ENCODE data around the gene TBC1D21.

Gene TBC1D21

DNA sequence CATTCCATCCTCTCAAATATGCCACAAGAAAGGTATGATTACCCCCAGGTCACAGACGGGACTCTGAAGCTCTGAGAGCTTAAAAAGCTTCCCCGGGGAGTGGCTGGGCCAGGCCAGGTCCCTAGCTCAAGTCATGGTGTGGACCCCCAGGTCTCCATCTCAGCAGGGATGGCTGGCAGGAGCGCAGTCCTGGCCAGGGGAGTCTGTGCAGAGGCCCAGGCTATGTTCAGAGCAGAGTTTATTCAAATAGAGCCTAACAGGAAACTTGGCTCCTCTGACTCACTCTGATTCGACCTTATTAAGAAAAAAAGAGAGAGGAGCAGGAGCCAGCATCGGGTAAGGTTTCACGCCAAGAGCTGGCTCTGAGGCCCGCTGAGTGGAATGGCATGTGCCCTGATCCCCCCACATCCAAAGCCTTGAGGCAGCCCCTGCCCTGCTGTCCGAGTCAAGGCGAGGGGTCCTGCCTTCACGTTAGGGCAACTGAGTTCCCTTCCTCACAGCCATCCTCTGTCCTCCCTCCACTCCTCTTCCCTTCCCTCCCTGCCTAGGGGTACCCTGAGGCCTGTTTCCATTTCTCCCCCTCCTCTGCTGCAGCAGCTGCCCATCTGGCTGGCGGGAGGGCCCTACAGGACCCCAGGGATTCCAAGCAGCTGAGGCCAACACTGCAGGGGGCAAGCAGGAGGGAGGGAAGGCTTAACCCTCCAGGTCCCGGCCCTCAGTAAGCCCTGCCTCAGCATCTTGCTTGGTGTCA, 51.0 kb downstream of the TBC1D21 start:
- Mint-ChIP-seq H3K27ac (peak overlapping the region; percentile 95), H3K4me1 (peaks cover 61% of the 10 kb centered on the region)
- DNase-seq (ENCODE audit: low spot score in 2 of 2), result peak in 1 of 2 donors; percentile 59

DNA sequence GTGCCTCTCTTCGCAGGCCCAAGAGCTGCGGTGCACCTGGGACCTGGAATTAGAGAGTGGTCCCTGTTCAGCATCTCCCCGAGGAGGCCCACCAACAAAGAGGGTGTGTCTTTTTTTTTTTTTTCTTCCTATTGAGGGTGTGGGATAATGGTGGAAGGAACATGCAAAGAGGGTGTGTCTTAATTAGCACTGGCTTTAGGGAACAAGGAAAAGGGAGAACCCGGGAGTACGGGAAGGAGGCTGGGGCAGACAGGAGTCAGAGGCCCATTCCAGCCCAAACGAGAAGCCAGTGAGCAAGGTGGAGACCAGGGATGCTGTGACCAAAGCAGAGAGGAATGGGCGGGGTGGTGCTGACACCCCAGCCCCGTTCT, 52.5 kb downstream of the TBC1D21 start:
- peak overlapping the region; percentile 95 for H3K27ac Mint-ChIP-seq

More for the DNA sequence above, 51.0 kb downstream of the TBC1D21 start:
- ATAC-seq, result peak; percentile 68
- Mint-ChIP-seq H3K4me3 (peak overlapping the region; percentile 67), H3K36me3 (peaks cover under 1% of the 10 kb centered on the region), H3K9me3 (no peaks in the 10 kb centered on the region)

DNA sequence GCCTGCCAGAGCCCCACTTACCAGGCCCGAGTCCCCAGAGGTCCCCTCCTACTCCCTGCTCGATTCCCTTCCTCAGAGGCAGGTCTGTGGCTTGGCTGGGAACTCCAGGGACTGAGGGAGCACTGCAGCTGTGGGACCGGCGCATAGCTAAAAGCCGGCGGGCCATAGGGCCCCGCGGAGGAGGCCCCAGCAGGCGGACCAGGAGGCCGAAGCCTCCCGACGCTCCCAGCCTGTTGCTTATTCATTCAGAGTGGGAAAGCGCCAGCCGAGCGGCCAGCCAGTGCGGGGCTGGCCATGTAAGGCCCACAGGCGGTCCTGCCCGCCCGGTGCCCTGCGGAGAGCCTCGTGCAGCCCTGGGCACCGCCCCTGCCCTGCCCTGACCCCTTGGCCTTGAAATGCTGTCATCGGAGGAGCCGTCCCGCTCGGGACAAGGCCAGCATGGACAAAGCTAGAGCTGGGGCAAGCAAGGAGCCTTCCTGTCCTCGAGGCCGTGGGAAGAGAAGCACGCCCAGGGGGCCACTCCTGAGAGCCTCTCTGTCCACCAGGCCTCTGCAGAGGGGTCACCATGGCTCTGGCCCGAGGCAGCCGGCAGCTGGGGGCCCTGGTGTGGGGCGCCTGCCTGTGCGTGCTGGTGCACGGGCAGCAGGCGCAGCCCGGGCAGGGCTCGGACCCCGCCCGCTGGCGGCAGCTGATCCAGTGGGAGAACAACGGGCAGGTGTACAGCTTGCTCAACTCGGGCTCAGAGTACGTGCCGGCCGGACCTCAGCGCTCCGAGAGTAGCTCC, 53.0 kb downstream of the TBC1D21 start, which contains the start of gene LOXL1:
LOXL1 (plus strand) TSS at position 244 of the 784 bp plus-strand sequence; CDS start at position 566, 322 bp downstream.
- DNase-seq (ENCODE audit: low spot score in 2 of 2), result no peak
- Mint-ChIP-seq H3K27ac (peak within 1 kb of the TSS; percentile 95), H3K4me1 (peaks cover 66% of the 10 kb centered on the region)

More for the DNA sequence above, 52.5 kb downstream of the TBC1D21 start:
- ATAC-seq (no peak), DNase-seq (ENCODE audit: low spot score in 2 of 2) (no peak)
- H3K9me3 Mint-ChIP-seq, result no peaks in the 10 kb centered on the region
- H3K36me3 Mint-ChIP-seq, result no peaks in the 10 kb centered on the region
- peaks cover 67% of the 10 kb centered on the region for H3K4me1 Mint-ChIP-seq
- H3K4me3 Mint-ChIP-seq, result peak overlapping the region; percentile 74

DNA sequence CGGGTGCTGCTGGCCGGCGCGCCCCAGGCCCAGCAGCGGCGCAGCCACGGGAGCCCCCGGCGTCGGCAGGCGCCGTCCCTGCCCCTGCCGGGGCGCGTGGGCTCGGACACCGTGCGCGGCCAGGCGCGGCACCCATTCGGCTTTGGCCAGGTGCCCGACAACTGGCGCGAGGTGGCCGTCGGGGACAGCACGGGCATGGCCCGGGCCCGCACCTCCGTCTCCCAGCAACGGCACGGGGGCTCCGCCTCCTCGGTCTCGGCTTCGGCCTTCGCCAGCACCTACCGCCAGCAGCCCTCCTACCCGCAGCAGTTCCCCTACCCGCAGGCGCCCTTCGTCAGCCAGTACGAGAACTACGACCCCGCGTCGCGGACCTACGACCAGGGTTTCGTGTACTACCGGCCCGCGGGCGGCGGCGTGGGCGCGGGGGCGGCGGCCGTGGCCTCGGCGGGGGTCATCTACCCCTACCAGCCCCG, 53.7 kb downstream of the TBC1D21 start:
- peak overlapping the region; percentile 74 for H3K4me3 Mint-ChIP-seq

More for the DNA sequence above, 53.0 kb downstream of the TBC1D21 start, which contains the start of gene LOXL1:
- Mint-ChIP-seq H3K36me3 (no peaks in the 10 kb centered on the region), H3K4me3 (peak within 1 kb of the TSS; percentile 74), H3K9me3 (no peaks in the 10 kb centered on the region)
- ATAC-seq, result no peak

DNA sequence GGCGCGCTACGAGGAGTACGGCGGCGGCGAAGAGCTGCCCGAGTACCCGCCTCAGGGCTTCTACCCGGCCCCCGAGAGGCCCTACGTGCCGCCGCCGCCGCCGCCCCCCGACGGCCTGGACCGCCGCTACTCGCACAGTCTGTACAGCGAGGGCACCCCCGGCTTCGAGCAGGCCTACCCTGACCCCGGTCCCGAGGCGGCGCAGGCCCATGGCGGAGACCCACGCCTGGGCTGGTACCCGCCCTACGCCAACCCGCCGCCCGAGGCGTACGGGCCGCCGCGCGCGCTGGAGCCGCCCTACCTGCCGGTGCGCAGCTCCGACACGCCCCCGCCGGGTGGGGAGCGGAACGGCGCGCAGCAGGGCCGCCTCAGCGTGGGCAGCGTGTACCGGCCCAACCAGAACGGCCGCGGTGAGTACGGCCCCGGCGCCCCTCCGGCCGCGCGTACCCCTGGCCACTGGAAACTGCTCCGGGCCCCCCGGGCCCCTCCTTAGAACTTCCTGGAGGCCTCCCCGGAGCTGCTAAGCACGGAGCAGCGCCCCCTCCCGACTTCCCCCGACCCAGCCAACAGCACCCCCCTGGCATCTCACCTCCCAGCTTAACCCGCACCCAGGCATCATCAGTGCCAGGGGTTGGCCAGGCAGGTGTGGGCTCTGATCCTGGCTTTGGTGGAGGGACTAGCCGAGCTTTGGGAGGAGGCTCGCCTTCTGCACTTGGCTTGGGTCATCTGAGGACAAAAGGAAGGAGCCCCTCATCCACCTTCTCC, 54.3 kb downstream of the TBC1D21 start:
- Mint-ChIP-seq H3K4me1 (peaks cover 61% of the 10 kb centered on the region), H3K4me3 (peak overlapping the region; percentile 74), H3K36me3 (no peaks in the 10 kb centered on the region), H3K27ac (peak overlapping the region; percentile 60), H3K9me3 (no peaks in the 10 kb centered on the region)
- DNase-seq (ENCODE audit: low spot score in 2 of 2) (peak; percentile 81 to 88), ATAC-seq (peak; percentile 85)

More for the DNA sequence above, 53.7 kb downstream of the TBC1D21 start:
- Mint-ChIP-seq H3K27ac (peak overlapping the region; percentile 60), H3K9me3 (no peaks in the 10 kb centered on the region), H3K4me1 (peaks cover 65% of the 10 kb centered on the region), H3K36me3 (no peaks in the 10 kb centered on the region)
- DNase-seq (ENCODE audit: low spot score in 2 of 2) (peak in 1 of 2 donors; percentile 76), ATAC-seq (peak; percentile 22)

DNA sequence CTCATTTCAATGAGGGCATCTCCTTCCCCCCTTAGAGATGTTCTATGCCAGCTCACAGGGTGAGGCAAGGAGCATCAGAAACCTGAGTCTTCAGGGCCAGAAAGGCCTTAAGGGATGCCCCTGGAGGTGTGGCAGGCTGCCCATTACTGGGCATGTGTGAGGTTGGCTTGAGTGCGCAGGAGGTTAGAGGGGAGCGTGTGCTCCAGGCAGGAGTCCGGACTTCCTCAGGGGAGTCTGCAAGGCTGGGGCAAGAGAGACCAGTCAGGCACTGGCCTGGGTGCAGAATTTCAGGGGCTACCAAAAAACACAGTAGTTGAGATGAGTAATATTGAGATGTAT, 54.8 kb downstream of the TBC1D21 start:
- Mint-ChIP-seq H3K4me1 (peaks cover 57% of the 10 kb centered on the region), H3K9me3 (no peaks in the 10 kb centered on the region), H3K27ac (peak overlapping the region; percentile 60), H3K36me3 (no peaks in the 10 kb centered on the region), H3K4me3 (peak overlapping the region; percentile 74)
- ATAC-seq, result no peak
- DNase-seq (ENCODE audit: low spot score in 2 of 2), result no peak

DNA sequence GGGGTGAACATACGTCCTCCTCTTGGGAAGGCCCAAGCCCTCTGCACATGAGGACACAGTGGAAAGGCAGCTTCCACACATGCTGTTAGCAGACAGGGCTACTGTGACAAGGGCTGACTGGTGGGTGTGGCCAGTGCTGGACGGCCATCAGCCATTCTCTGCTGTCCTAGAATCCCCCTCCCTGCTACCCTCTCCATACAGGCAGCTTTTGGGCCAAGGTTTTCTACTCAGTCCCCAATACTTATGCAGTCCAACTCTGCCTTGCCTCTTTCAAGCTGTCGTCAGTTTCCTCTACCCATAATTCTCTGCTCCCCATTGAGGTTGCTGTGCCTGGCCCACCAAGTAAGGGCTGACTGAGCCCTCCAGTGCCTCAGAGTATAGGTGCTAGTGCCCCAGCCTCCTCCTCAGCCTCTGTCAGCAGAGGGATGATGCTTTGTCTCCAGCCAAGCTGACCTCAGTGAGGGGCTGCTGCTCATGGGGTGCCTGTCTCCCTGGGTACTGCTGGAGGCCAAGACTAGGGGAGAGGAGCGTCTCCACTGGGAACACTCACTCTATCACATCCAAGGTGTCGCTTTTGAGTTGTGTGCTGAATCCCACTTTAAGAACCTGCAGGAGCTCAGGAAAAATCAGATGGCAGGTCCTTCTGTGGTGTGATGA, 55.7 kb downstream of the TBC1D21 start:
- Mint-ChIP-seq H3K27ac (no peak overlapping the region), H3K4me3 (peak overlapping the region; percentile 74), H3K36me3 (no peaks in the 10 kb centered on the region), H3K9me3 (no peaks in the 10 kb centered on the region), H3K4me1 (peaks cover 48% of the 10 kb centered on the region)
- ATAC-seq, result no peak
- DNase-seq (ENCODE audit: low spot score in 2 of 2), result no peak

DNA sequence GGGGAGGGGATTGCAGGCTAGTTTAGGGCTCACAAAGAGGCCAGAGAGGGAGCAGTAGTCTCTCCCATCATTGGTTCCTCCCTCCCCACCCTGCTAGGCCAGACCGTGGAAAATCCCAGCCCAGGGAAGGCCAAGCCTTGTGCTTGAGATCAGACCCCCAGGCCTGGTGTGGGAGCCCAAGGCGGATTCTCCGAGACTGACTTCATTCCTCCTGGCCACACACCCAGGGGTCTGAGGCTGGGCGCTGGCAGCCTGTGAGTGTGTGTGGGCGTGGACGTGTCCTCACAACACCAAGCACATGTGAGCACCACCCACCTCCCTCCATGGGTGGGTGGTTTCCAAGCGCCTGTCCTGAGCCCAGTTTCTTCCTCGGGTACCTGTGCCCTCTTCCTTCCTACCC, 57.0 kb downstream of the TBC1D21 start:
- ATAC-seq, result no peak
- Mint-ChIP-seq H3K27ac (peak overlapping the region; percentile 57), H3K36me3 (no peaks in the 10 kb centered on the region), H3K4me1 (peaks cover 44% of the 10 kb centered on the region), H3K9me3 (no peaks in the 10 kb centered on the region), H3K4me3 (no peak overlapping the region)
- no peak for DNase-seq (ENCODE audit: low spot score in 2 of 2)

DNA sequence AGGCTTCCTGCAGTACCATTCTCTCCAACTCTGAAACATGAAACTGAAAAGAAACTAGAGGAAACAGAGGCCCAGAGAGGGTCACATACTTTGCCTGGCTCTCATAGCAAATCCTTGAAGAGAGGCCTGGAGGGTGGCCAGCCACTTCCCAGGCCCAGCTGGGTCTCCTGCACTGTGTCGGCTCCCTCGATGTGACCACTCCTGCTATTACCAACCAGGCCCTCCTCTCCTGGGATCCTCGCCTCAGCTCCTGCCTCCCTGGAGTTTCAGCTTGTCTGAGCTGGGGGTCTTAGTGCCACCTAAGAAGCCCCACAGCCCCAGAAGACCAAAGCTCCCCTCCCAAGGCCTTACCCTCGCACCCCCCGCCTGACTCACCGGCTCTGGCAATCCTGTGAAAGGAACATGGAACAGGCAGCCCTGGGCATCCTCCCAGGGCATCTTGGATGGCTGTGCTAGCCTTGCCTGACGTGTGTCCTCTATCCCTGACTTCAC, 57.5 kb downstream of the TBC1D21 start:
- Mint-ChIP-seq H3K9me3 (no peaks in the 10 kb centered on the region), H3K4me3 (no peak overlapping the region), H3K27ac (peak overlapping the region; percentile 57), H3K4me1 (peaks cover 40% of the 10 kb centered on the region), H3K36me3 (no peaks in the 10 kb centered on the region)
- no peak for DNase-seq (ENCODE audit: low spot score in 2 of 2)
- no peak for ATAC-seq

DNA sequence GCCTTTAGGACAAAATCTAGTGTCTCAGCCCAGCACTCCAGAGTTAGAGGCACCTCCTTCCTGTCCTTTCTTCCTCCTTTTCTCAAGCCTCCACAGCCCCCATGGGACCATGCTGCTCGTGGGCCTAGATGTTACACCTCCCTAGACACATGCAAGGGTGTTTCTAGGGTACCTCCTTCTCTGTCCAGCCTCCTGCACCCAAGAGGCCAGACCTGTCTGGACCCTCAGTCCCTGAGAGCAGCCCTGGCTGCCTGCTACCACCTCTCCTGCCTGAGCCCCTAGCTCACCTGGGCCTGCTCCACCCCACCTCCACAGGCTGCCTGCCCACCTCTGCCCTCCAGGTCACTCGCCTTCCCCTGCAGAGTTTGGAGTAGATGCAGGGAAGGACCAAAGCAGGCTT, 58.1 kb downstream of the TBC1D21 start:
- ATAC-seq, result no peak
- no peaks in the 10 kb centered on the region for H3K36me3 Mint-ChIP-seq
- H3K9me3 Mint-ChIP-seq, result no peaks in the 10 kb centered on the region
- H3K4me3 Mint-ChIP-seq, result no peak overlapping the region
- no peak for DNase-seq (ENCODE audit: low spot score in 2 of 2)
- peak overlapping the region; percentile 57 for H3K27ac Mint-ChIP-seq
- H3K4me1 Mint-ChIP-seq, result peaks cover 38% of the 10 kb centered on the region

DNA sequence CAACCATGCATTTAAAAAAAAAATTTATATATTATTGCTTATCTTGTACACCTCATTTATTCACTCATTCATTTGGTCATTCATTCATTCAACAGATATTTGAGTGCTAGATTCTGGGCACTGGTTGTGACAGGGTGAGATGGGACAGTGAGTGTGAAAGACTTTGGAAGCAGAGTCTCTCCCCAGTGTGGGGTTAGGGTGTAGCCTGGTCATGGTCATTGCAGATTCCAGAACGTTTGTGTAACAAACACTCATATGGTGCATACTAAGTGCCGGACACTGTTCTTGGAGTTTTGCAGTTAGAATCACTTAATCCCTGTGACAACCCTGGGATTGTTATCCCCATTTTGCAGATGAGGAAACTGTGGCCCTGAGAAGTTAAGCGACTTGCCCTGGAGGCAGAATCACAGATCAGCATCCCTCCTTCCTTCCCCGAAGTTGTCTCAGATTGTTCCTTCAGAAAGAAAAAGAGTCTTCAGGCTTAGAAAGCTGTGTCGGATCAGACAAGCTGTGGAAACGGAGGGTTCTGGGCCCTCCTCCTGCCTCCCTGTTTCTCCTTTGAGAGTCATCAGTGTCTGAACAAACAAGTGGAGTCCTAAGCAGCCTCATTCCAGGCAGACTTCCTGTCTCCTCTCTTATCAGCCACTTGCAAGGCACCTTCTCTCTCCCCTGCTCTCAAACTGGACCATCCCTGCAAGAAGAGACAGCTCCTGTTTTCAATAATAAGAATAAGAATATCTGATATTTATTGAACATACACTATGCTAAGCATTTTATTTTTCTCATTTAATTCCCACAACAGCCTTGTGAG, 59.2 kb downstream of the TBC1D21 start:
- Mint-ChIP-seq H3K4me1 (peaks cover 38% of the 10 kb centered on the region), H3K9me3 (no peaks in the 10 kb centered on the region), H3K27ac (no peak overlapping the region), H3K4me3 (no peak overlapping the region), H3K36me3 (no peaks in the 10 kb centered on the region)
- DNase-seq (ENCODE audit: low spot score in 2 of 2), result no peak
- ATAC-seq, result no peak

DNA sequence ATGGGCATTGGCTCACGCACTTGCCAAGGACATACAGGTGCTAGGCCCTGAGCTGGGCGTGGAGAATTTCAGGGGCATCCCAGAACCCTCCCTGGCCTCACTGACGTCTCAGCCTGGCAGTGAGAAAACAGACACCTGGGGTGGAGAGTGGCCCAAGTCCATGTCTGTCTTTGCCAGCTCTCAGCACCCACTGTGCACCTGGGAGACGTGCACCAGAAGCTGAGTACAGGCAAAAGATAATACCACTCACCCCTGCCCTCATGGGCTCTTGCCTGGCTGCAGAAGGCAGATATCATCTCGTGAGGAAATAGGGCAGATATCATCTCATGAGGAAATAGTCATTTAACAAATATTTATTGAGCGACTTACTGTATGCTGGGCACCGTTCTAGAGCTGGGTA, 60.9 kb downstream of the TBC1D21 start:
- no peak overlapping the region for H3K27ac Mint-ChIP-seq
- no peaks in the 10 kb centered on the region for H3K36me3 Mint-ChIP-seq
- peaks cover 25% of the 10 kb centered on the region for H3K4me1 Mint-ChIP-seq
- no peak overlapping the region for H3K4me3 Mint-ChIP-seq
- no peaks in the 10 kb centered on the region for H3K9me3 Mint-ChIP-seq
- ATAC-seq (no peak), DNase-seq (ENCODE audit: low spot score in 2 of 2) (no peak)

DNA sequence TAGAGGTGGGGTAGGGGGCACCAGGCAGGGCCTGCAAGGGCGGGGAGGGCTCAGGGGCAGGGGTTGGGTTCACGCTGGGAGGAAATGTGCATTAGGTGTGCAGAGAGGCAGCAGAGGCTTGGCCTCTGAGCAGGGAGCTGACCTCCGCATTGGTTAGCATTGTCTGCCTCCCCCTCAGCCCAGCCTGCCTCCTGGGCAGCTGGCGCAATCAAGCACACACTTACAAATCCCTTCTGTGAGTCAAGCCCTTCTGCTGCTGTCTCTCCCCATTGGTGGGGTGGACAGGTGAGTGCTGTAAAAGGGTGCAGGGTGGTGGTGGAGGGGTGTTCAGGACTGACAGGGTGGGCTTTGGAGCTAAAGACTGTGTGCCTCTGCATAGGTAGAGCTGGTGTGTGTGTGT, 62.2 kb downstream of the TBC1D21 start:
- Mint-ChIP-seq H3K9me3 (no peaks in the 10 kb centered on the region), H3K4me1 (peaks cover 19% of the 10 kb centered on the region), H3K27ac (no peak overlapping the region), H3K36me3 (no peaks in the 10 kb centered on the region), H3K4me3 (no peak overlapping the region)
- ATAC-seq (no peak), DNase-seq (ENCODE audit: low spot score in 2 of 2) (no peak)

DNA sequence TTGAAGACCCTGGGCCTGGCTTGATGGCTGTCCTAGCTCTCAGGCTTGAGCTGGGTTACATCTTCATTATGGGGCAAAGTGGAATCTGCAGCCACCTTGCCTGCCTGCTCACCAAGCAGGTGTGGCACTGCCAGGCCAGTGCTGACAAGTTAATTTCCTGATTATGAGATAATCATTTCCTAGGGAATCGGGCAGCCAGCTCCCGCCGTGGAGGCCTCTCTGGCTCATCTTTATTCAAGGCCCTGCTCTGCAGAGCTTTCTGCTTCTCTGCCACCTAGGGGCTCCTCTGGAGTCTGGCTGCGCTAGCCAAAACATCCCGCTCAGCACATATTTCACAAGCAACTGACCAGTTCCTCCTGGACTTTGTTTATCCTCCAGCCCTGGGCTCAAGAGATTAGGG, 62.8 kb downstream of the TBC1D21 start:
- no peaks in the 10 kb centered on the region for H3K36me3 Mint-ChIP-seq

More for the DNA sequence above, 62.8 kb downstream of the TBC1D21 start:
- Mint-ChIP-seq H3K4me3 (no peak overlapping the region), H3K4me1 (peaks cover 18% of the 10 kb centered on the region), H3K27ac (no peak overlapping the region), H3K9me3 (no peaks in the 10 kb centered on the region)
- no peak for DNase-seq (ENCODE audit: low spot score in 2 of 2)
- ATAC-seq, result no peak
